HepG2 (cell line): ENCODE measurements around the gene PRPF38A. TPM values are rescaled to one million over a fixed set of nuclear protein-coding genes. Genes with fewer than 3 reads are reported as not detected.

ENCODE experiments used
- AHR ChIP-seq: IDR thresholded peaks from 2 replicates; pipeline ENCODE4 v1.6.1; 2018; ENCODE audit warnings: missing genetic modification reagents, missing compliant biosample characterization
- BRCA1 ChIP-seq: sonication (generic); formaldehyde crosslinking; IDR thresholded peaks from 2 replicates; pipeline ENCODE4 v1.4.0; 2020; ENCODE audit warnings: missing genetic modification reagents
- GLMP ChIP-seq: sonication (generic); formaldehyde crosslinking; IDR thresholded peaks from 2 replicates; pipeline ENCODE4 v1.9.0; 2021; ENCODE audit warnings: missing genetic modification reagents, mild to moderate bottlenecking, borderline replicate concordance
- GPN1 ChIP-seq: sonication (generic); formaldehyde crosslinking; IDR thresholded peaks from 2 replicates; pipeline ENCODE4 v1.5.1; 2020; ENCODE audit warnings: missing genetic modification reagents, borderline replicate concordance
- HNRNPL ChIP-seq: fragments of 200-400 bp; formaldehyde crosslinking; IDR thresholded peaks from 2 replicates; pipeline ENCODE4 v1.6.1; 2017; ENCODE audit warnings: mild to moderate bottlenecking, low read depth, low read length
- MYPOP ChIP-seq: sonication (generic); formaldehyde crosslinking; IDR thresholded peaks from 2 replicates; pipeline ENCODE4 v1.8.1; 2023; ENCODE audit warnings: mild to moderate bottlenecking, moderate library complexity, missing genetic modification reagents
- NAIF1 ChIP-seq: sonication (generic); formaldehyde crosslinking; IDR thresholded peaks from 2 replicates; pipeline ENCODE4 v1.5.0; 2020; ENCODE audit warnings: mild to moderate bottlenecking, missing genetic modification reagents, borderline replicate concordance
- PITX1 ChIP-seq: sonication (generic); formaldehyde crosslinking; IDR thresholded peaks from 2 replicates; pipeline ENCODE4 v1.5.1; 2020; ENCODE audit warnings: mild to moderate bottlenecking, missing genetic modification reagents
- RELA ChIP-seq: sonication (generic); formaldehyde crosslinking; IDR thresholded peaks from 2 replicates; pipeline ENCODE4 v1.4.0; 2020; ENCODE audit warnings: missing genetic modification reagents
- SP5 ChIP-seq: IDR thresholded peaks from 2 replicates; pipeline ENCODE4 v1.6.1; 2016; ENCODE audit warnings: low read depth, borderline replicate concordance
- STAT5B ChIP-seq: sonication (generic); formaldehyde crosslinking; IDR thresholded peaks from 2 replicates; pipeline ENCODE4 v1.4.0; 2020; ENCODE audit warnings: missing genetic modification reagents
- TERF1 ChIP-seq: sonication (generic); formaldehyde crosslinking; IDR thresholded peaks from 2 replicates; pipeline ENCODE4 v1.8.0; 2022; ENCODE audit warnings: mild to moderate bottlenecking, missing genetic modification reagents, moderate library complexity
- ZFP36L2 ChIP-seq: sonication (generic); formaldehyde crosslinking; IDR thresholded peaks from 2 replicates; pipeline ENCODE4 v1.4.0; 2020; ENCODE audit warnings: missing genetic modification reagents
- ZKSCAN8 ChIP-seq: IDR thresholded peaks from 2 replicates; pipeline ENCODE4 v1.6.1; 2016; ENCODE audit warnings: borderline replicate concordance, missing genetic modification reagents, missing compliant biosample characterization
- ZNF275 ChIP-seq: sonication (generic); formaldehyde crosslinking; IDR thresholded peaks from 2 replicates; pipeline ENCODE4 v1.8.0; 2022; ENCODE audit warnings: missing genetic modification reagents, mild to moderate bottlenecking, inconsistent platforms, borderline replicate concordance
- ZNF510 ChIP-seq: sonication (generic); formaldehyde crosslinking; IDR thresholded peaks from 2 replicates; pipeline ENCODE4 v1.4.0; 2020; ENCODE audit warnings: low read depth, mild to moderate bottlenecking, missing genetic modification reagents
- ZNF570 ChIP-seq: sonication (generic); formaldehyde crosslinking; IDR thresholded peaks from 2 replicates; pipeline ENCODE4 v1.4.0; 2020; ENCODE audit warnings: mild to moderate bottlenecking, missing genetic modification reagents, borderline replicate concordance
- ZNF644 ChIP-seq: IDR thresholded peaks from 2 replicates; pipeline ENCODE4 v1.6.1; 2016; ENCODE audit warnings: low read depth
- ZNF670 ChIP-seq: sonication (generic); formaldehyde crosslinking; IDR thresholded peaks from 2 replicates; pipeline ENCODE4 v1.8.0; 2022; ENCODE audit warnings: mild to moderate bottlenecking, missing genetic modification reagents, borderline replicate concordance
- ZSCAN21 ChIP-seq: sonication (generic); formaldehyde crosslinking; IDR thresholded peaks from 2 replicates; pipeline ENCODE4 v1.8.0; 2022; ENCODE audit warnings: mild to moderate bottlenecking, missing genetic modification reagents, moderate library complexity, borderline replicate concordance
- polyA plus RNA-seq, 8 experiments: library from polyadenylated mRNA; depleted of rRNA in 3 of 8; stranded (reverse) in 7 of 8; unstranded in 1 of 8; fragments of >200 nt; fragmentation: Illumina TruSeq in 4 of 8; extraction: Trizol in 4 of 8; gene quantifications; 2 replicates each; pipeline versions ENCODE4 v1.2.1 to v1.2.3, GENCODE V29; 2011 to 2016; ENCODE audit warnings: low read depth in 4 of 8, missing spikeins in 1 of 8, mixed read lengths in 1 of 8; ENCODE audit not compliant: insufficient read depth in 1 of 8
- total RNA-seq, 5 experiments: library from RNA; depleted of rRNA; stranded (reverse); fragments of >200 nt; fragmentation: Illumina TruSeq; extraction: Trizol; gene quantifications; 2 replicates each; pipeline ENCODE4 v1.2.3, GENCODE V29; 2016; ENCODE audit warnings: low read depth in 1 of 5
- TF ChIP-seq, protein P1 (sequence below): sonication (generic); formaldehyde crosslinking; IDR thresholded peaks from 2 replicates; pipeline ENCODE4 v1.4.0; 2020; ENCODE audit warnings: missing genetic modification reagents
- TF ChIP-seq, protein P2 (sequence below): sonication (generic); formaldehyde crosslinking; IDR thresholded peaks from 2 replicates; pipeline ENCODE4 v1.4.0; 2020; ENCODE audit warnings: mild to moderate bottlenecking, missing genetic modification reagents

Gene PRPF38A
- total and polyA plus RNA-seq, 2 of the 13 experiments (the other 11 are each of a cell fraction or from before 2014, with no cell fraction given): 18.3 to 45.5 TPM

DNA sequence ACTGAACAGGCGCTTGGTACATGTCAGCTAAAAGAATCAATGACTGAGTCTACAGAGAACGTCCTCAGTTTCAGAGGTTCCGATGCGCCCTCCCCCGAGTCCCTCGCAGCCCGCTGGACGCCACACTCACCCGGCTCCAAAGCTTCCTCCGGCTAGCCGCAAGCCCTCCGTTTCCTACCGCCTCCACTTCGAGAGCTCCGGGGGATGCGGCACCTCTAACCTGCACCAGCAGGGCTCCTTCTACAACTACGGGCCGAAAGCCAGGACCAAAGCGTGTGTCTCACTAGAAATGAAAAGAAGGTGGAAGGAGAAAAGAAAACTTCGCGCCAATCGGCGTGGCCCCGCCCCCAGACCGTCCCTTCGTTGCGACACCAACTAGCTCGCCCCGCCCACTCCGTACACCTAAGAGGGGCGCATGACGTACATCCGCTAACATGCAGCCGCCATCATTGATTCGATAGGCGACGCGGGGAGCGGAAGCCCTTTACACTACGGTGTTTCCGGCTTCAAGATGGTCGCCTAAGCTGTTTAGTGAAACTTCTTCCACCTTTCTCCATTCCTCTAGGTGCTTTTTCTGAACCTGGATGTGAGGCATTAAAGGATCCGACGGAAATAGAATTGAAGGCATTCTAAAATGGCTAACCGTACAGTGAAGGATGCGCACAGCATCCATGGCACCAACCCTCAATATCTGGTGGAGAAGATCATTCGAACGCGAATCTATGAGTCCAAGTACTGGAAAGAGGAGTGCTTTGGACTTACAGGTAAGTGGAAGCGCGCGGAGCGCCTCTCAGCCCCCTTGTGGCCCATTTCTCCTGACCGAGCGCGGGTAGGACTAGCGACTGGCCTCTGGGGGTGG is at the start of gene PRPF38A, which contains the start of gene ORC1 (continued):
- TF ChIP-seq ZKSCAN8: peak; percentile 70; the same call in 1 of the 2 replicates
- no peak for TF ChIP-seq ZNF570 (CRISPR knock-in tag)
- TF ChIP-seq ZNF670: no peak
- peak; percentile 69; the same call in 1 of the 2 replicates for TF ChIP-seq ZNF275 (CRISPR knock-in tag)
- TF ChIP-seq, protein P1, sequence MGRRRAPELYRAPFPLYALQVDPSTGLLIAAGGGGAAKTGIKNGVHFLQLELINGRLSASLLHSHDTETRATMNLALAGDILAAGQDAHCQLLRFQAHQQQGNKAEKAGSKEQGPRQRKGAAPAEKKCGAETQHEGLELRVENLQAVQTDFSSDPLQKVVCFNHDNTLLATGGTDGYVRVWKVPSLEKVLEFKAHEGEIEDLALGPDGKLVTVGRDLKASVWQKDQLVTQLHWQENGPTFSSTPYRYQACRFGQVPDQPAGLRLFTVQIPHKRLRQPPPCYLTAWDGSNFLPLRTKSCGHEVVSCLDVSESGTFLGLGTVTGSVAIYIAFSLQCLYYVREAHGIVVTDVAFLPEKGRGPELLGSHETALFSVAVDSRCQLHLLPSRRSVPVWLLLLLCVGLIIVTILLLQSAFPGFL (CRISPR knock-in tag): no peak
- no peak for TF ChIP-seq BRCA1
- no peak for TF ChIP-seq STAT5B (CRISPR knock-in tag)
- no peak for TF ChIP-seq GPN1 (CRISPR knock-in tag)
- peak; percentile 69 for TF ChIP-seq SP5
- TF ChIP-seq TERF1 (CRISPR knock-in tag): no peak
- TF ChIP-seq ZNF644: no peak
- TF ChIP-seq HNRNPL: no peak
- TF ChIP-seq, protein P2, sequence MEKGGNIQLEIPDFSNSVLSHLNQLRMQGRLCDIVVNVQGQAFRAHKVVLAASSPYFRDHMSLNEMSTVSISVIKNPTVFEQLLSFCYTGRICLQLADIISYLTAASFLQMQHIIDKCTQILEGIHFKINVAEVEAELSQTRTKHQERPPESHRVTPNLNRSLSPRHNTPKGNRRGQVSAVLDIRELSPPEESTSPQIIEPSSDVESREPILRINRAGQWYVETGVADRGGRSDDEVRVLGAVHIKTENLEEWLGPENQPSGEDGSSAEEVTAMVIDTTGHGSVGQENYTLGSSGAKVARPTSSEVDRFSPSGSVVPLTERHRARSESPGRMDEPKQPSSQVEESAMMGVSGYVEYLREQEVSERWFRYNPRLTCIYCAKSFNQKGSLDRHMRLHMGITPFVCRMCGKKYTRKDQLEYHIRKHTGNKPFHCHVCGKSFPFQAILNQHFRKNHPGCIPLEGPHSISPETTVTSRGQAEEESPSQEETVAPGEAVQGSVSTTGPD (CRISPR knock-in tag): no peak
- TF ChIP-seq NAIF1 (CRISPR knock-in tag): peak; percentile 54; the same call in 1 of the 2 replicates
- TF ChIP-seq AHR (CRISPR knock-in tag): no peak
- TF ChIP-seq ZFP36L2: no peak
- no peak for TF ChIP-seq RELA (CRISPR knock-in tag)
- TF ChIP-seq ZSCAN21 (CRISPR knock-in tag): no peak
- peak; percentile 85 for TF ChIP-seq MYPOP (CRISPR knock-in tag)
- no peak for TF ChIP-seq ZNF510 (CRISPR knock-in tag)
- TF ChIP-seq PITX1 (CRISPR knock-in tag): 0 out of 2 replicates have a peak, but pooled peaks have one; percentile 1
- no peak for TF ChIP-seq GLMP (CRISPR knock-in tag)
